ENCODE measurements around the gene ANKH. TPM values are rescaled to one million over a fixed set of nuclear protein-coding genes. Genes with fewer than 3 reads are reported as not detected.

ANKH gene
- total and polyA plus RNA-seq, 2 of the 13 experiments (the other 11 are each of a cell fraction or from before 2014, with no cell fraction given), result 25.0 to 36.0 TPM

GRCh38 chr5:14756478-14756877 lies 115.1 kb downstream of the ANKH start:
- WGBS (ENCODE audit: low lambda C conversion rate), result 100% methylated on average over 4 of the region's 4 CpGs
- H4K20me1 ChIP-seq (ENCODE audit: insufficient read depth, low read length), result no peaks in the 10 kb centered on the region
- peaks cover 52% of the 10 kb centered on the region for H3K4me1 ChIP-seq (ENCODE audit: insufficient read depth, low read length)
- DNase-seq (ENCODE audit: low spot score) (no peak), FAIRE-seq (no peak), ATAC-seq (no peak)
- no peaks in the 10 kb centered on the region for H3K79me2 ChIP-seq (ENCODE audit: insufficient read depth, low read length)
- ChIA-PET CTCF (ENCODE audit: low intra/inter-chr PET ratio, low total read pairs) (no interaction called here), POLR2A (no interaction called here)
- no peak overlapping the region for H3K4me3 ChIP-seq (replicated peaks in 1 of 3; ENCODE audit: insufficient read depth in 1 of 3, low read depth in 2 of 3, low read length in 3 of 3)
- H3K9me3 ChIP-seq (ENCODE audit: low read length), result no peaks in the 10 kb centered on the region
- intact Hi-C loops (cut with micrococcal nuclease; ENCODE audit: unreplicated experiment) (no loop called here), in situ Hi-C loops (cut with HindIII; ENCODE audit: extremely low pct_ligation_motif_present, low pct_unique_long_range_greater_than_20kb) (no loop called here)
- TF ChIP-seq ZFP36L1 (CRISPR knock-in tag; IDR thresholded peaks at IDR 0.05) (no peak), ZNF572 (CRISPR knock-in tag; IDR thresholded peaks at IDR 0.05) (no peak), ZNF616 (CRISPR knock-in tag; IDR thresholded peaks at IDR 0.05; ENCODE audit: low read depth) (no peak)
- no peak overlapping the region for H3K4me2 ChIP-seq (ENCODE audit: low read depth, low read length)
- no TSS peak for BruUV-seq (replicated peaks)
- no peak overlapping the region for H3K27ac ChIP-seq (ENCODE audit: extremely low read length, insufficient read depth, low read length)
- H3K27me3 ChIP-seq (ENCODE audit: control insufficient read depth in 1 of 2, insufficient read depth in 2 of 2, low read length in 2 of 2), result no peaks in the 10 kb centered on the region
- no peak overlapping the region for H3K9ac ChIP-seq (ENCODE audit: insufficient read depth, low read depth, low read length)
- no peak overlapping the region for H2AFZ ChIP-seq (ENCODE audit: low read length)
- H3K36me3 ChIP-seq (replicated peaks in 1 of 2; ENCODE audit: control insufficient read depth in 1 of 2, insufficient read depth in 2 of 2, low read length in 2 of 2), result peaks cover 0 to 10% of the 10 kb centered on the region in 2 experiments; a peak in 2 of 5 replicates

- ChIA-PET CTCF (ENCODE audit: low intra/inter-chr PET ratio, low total read pairs) (no interaction called here), POLR2A (interaction anchor here (2.1 kb wide), 1 partner anchor 26 kb away, joined by 13 read pairs; no protein-coding TSS in a partner anchor)
- no peak for FAIRE-seq
- WGBS (ENCODE audit: low lambda C conversion rate), result 77% methylated on average over 3 of the region's 3 CpGs
- no peak overlapping the region for H2AFZ ChIP-seq (ENCODE audit: low read length)
- no peak overlapping the region for H3K4me3 ChIP-seq (replicated peaks in 1 of 3; ENCODE audit: insufficient read depth in 1 of 3, low read depth in 2 of 3, low read length in 3 of 3)
- intact Hi-C loops (cut with micrococcal nuclease; ENCODE audit: unreplicated experiment) (no loop called here), in situ Hi-C loops (cut with HindIII; ENCODE audit: extremely low pct_ligation_motif_present, low pct_unique_long_range_greater_than_20kb) (no loop called here)
- H3K27ac ChIP-seq (ENCODE audit: extremely low read length, insufficient read depth, low read length), result peak overlapping the region; percentile 76
- no peaks in the 10 kb centered on the region for H3K79me2 ChIP-seq (ENCODE audit: insufficient read depth, low read length)
- no peaks in the 10 kb centered on the region for H4K20me1 ChIP-seq (ENCODE audit: insufficient read depth, low read length)
- H3K9me3 ChIP-seq (ENCODE audit: low read length), result no peaks in the 10 kb centered on the region
- peaks cover 33% of the 10 kb centered on the region for H3K4me1 ChIP-seq (ENCODE audit: insufficient read depth, low read length)
- H3K27me3 ChIP-seq (ENCODE audit: control insufficient read depth in 1 of 2, insufficient read depth in 2 of 2, low read length in 2 of 2), result no peaks in the 10 kb centered on the region
- no peak overlapping the region for H3K4me2 ChIP-seq (ENCODE audit: low read depth, low read length)
- H3K9ac ChIP-seq (ENCODE audit: insufficient read depth, low read depth, low read length), result no peak overlapping the region
- no TSS peak for BruUV-seq (replicated peaks)
- no peak for DNase-seq (ENCODE audit: low spot score)
- H3K36me3 ChIP-seq (replicated peaks in 1 of 2; ENCODE audit: control insufficient read depth in 1 of 2, insufficient read depth in 2 of 2, low read length in 2 of 2), result peaks cover 12 to 29% of the 10 kb centered on the region in 2 experiments; a peak in 4 of 5 replicates
- ATAC-seq, result no peak
- no peak for TF ChIP-seq ZNF724P (CRISPR knock-in tag; IDR thresholded peaks at IDR 0.05; ENCODE audit: borderline replicate concordance)
- no peak for TF ChIP-seq ERF (CRISPR knock-in tag; IDR thresholded peaks at IDR 0.05)
- no peak for TF ChIP-seq ATAD3A (CRISPR knock-in tag; IDR thresholded peaks at IDR 0.05)
- no peak for TF ChIP-seq CENPT (CRISPR knock-in tag; IDR thresholded peaks at IDR 0.05; ENCODE audit: low read depth)
- no peak for TF ChIP-seq GMEB1 (CRISPR knock-in tag; IDR thresholded peaks at IDR 0.05; ENCODE audit: borderline replicate concordance)
- no peak for TF ChIP-seq HNRNPK (IDR thresholded peaks at IDR 0.05; ENCODE audit: low read depth, low read length, poor library complexity, severe bottlenecking)
- no peak for TF ChIP-seq NFE2L1 (CRISPR knock-in tag; IDR thresholded peaks at IDR 0.05; ENCODE audit: borderline replicate concordance)
- no peak for TF ChIP-seq SNAPC4 (CRISPR knock-in tag; IDR thresholded peaks at IDR 0.05)
Observed at GRCh38 chr5:14753947-14754346, 117.6 kb downstream of the ANKH start.
